Stimulated activated CD8-positive, alpha-beta memory T cell treated with anti-CD3 and anti-CD28 coated beads, Interleukin-15, amount 100 ng/mL, for 4 hours (primary cell): Measurements from ENCODE around the gene CASP1.

ENCODE experiments used
- DNase-seq, 2 donors: peaks; one replicate each; pipeline ENCODE4 v3.0.0-alpha.2; 2020; ENCODE audit warnings: low read depth in 2 of 2

The CASP1 gene

DNA sequence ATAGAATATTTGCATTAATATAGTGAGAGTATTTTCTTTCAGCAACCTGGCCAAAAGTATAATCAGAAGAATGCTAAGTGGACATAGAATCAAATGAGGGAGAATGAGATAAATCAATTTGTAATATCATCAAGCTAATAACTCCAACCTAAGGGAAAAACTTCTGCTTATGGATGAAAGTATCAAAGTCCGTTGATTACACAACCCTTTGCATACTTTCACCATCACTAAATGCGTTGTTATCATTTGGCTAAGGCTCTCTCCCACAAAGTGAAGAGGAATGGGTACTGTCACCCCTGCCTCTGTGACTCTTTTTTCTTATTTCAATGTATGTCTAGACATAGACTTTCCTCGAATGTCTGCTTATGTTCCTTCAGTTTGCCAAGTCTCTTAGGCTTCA, 50.1 kb downstream of the CASP1 start:
- no peak for DNase-seq

- DNase-seq, result no peak
These were observed 55.1 kb downstream of the CASP1 start for GRCh38 chr11:104979839-104980238.
